ENCODE data around the gene GHSR. TPM values are rescaled to one million over a fixed set of nuclear protein-coding genes. Genes with fewer than 3 reads are reported as not detected.
A peak's percentile ranks its signal among the peaks of the same experiment; 100 is the strongest.

The GHSR gene
- total and polyA plus RNA-seq, 8 donors: 0.22 to 0.85 (median 0.25) TPM; not detected in 4

GRCh38 chr3:172449466-172450149, 1.4 kb upstream of the GHSR start:
- peaks cover 0 to 5% (median 0%) of the 10 kb centered on the region in 3 donors for H3K4me1 ChIP-seq
- H3K9me3 ChIP-seq: no peaks in the 10 kb centered on the region
- no peak overlapping the region for H3K4me3 ChIP-seq
- peaks cover 0 to 34% (median 0%) of the 10 kb centered on the region in 4 donors for H3K27me3 ChIP-seq
- DNase-seq: peak in 4 of 6 donors; percentile 15 to 67 (median 44)
- H3K27ac ChIP-seq: no peak overlapping the region
- FAIRE-seq: no peak
- no peaks in the 10 kb centered on the region for H3K36me3 ChIP-seq
- WGBS, 2 donors: 5 to 6% methylated on average over 34 of the region's 34 CpGs
- TF ChIP-seq, protein P1, sequence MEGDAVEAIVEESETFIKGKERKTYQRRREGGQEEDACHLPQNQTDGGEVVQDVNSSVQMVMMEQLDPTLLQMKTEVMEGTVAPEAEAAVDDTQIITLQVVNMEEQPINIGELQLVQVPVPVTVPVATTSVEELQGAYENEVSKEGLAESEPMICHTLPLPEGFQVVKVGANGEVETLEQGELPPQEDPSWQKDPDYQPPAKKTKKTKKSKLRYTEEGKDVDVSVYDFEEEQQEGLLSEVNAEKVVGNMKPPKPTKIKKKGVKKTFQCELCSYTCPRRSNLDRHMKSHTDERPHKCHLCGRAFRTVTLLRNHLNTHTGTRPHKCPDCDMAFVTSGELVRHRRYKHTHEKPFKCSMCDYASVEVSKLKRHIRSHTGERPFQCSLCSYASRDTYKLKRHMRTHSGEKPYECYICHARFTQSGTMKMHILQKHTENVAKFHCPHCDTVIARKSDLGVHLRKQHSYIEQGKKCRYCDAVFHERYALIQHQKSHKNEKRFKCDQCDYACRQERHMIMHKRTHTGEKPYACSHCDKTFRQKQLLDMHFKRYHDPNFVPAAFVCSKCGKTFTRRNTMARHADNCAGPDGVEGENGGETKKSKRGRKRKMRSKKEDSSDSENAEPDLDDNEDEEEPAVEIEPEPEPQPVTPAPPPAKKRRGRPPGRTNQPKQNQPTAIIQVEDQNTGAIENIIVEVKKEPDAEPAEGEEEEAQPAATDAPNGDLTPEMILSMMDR (IDR thresholded peaks at IDR 0.05): no peak
- ATAC-seq: peak; percentile 55 to 90 (median 82)
- intact Hi-C loops (cut with DNase I): no loop called here

DNA sequence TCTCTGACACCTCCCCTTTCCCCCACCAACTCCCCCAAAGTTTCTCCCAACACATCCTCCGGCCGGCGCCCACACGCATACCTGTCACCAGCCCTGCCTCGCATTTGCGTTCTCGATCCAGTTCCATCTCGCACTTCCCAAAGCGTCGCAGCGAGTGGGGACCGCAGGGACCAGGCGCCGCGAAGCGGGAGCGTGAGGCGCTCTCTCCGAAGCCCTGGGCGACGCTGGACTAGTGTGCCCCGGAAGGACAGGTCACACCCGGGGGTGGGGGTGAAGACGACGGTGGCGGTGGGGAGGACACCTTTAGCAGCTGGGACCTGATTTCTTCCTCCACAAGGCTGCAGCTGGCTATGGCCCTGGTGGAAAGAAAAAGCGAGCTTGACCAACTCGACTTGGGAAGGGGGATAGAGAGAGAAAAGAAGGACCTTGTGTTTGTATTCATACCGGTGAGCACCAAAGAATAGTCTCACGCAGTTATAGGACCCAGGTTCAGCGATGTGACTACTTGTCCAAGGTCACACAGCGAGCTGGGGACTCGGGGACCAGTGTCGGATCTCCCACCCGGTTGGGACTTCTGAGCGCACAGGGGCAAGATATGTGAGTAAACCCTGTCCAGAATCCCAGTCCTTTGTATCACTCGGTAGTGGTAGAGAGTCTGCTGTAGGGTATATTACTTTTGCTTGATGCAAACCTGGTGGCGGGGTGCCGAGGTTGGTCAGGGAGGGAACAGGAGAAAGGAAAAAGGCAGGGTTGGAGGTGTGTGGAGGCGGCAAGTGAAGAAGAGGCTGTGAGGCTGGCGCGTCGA, 607 bp upstream of the GHSR start:
- Histone ChIP-seq H3K9me3 (no peaks in the 10 kb centered on the region), H3K27me3 (peaks cover 0 to 34% (median 0%) of the 10 kb centered on the region in 4 donors), H3K4me3 (no peak overlapping the region), H3K27ac (no peak overlapping the region), H3K4me1 (peaks cover 0 to 5% (median 0%) of the 10 kb centered on the region in 3 donors), H3K36me3 (no peaks in the 10 kb centered on the region)
- WGBS, 2 donors: 8 to 9% methylated on average over 39 to 43 of the region's 43 CpGs
- intact Hi-C loops (cut with DNase I): no loop called here
- TF ChIP-seq, protein P1 (IDR thresholded peaks at IDR 0.05): no peak
- FAIRE-seq: no peak
- peak in 1 of 6 donors; percentile 42 for DNase-seq
- peak in 2 of 4 donors; percentile 23 to 56 for ATAC-seq

- Histone ChIP-seq H3K4me3 (no peak overlapping the region), H3K27ac (no peak overlapping the region), H3K4me1 (peaks cover 0 to 5% (median 0%) of the 10 kb centered on the region in 3 donors), H3K9me3 (no peaks in the 10 kb centered on the region), H3K36me3 (no peaks in the 10 kb centered on the region), H3K27me3 (peaks cover 0 to 31% (median 0%) of the 10 kb centered on the region in 4 donors)
- no peak for FAIRE-seq
- TF ChIP-seq, protein P1 (IDR thresholded peaks at IDR 0.05): no peak
- intact Hi-C loops (cut with DNase I): no loop called here
- no peak for ATAC-seq
- DNase-seq: no peak
- WGBS, 2 donors: 74 to 84% methylated on average over 3 of the region's 3 CpGs
Measured at GRCh38 chr3:172446198-172446597, 2.1 kb downstream of the GHSR start.

DNA sequence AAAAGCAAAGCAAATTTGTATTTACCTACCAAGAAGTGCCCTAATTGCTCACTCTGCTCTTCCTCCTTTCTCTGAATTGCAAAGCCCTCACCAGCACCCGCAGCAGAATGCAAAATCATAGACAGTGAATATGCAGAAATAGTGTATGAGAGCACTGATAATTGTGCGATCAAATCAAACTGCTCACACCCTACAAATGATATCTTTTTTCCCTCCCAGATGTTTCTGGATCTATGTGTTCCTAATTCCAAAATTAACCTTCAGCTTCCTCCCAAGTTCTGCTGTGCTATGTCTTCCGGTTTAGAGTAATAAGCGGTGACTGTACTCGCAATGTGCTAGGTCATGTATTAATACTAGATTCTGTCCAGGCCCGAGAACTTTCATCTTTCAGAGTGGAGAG, 3.4 kb downstream of the GHSR start:
- Histone ChIP-seq H3K4me3 (no peak overlapping the region), H3K36me3 (no peaks in the 10 kb centered on the region), H3K27ac (no peak overlapping the region), H3K9me3 (no peaks in the 10 kb centered on the region), H3K4me1 (peaks cover 0 to 1% (median 0%) of the 10 kb centered on the region in 3 donors), H3K27me3 (peaks cover 0 to 20% (median 0%) of the 10 kb centered on the region in 4 donors)
- whole genome bisulfite sequencing, 2 donors: 84 to 85% methylated on average over 6 of the region's 6 CpGs
- TF ChIP-seq, protein P1 (IDR thresholded peaks at IDR 0.05): no peak
- FAIRE-seq (no peak), DNase-seq (no peak), ATAC-seq (no peak)
- intact Hi-C loops (cut with DNase I): no loop called here

Measured in pancreas (tissue), 10 donors.